ENCODE data around the gene IL34. TPM values are rescaled to one million over a fixed set of nuclear protein-coding genes. Genes with fewer than 3 reads are reported as not detected.

The IL34 gene
- 0.33 to 0.69 TPM (median 0.39 TPM) in 5 replicates for total RNA-seq (2022; extraction: Qiagen RNA extraction)

GRCh38 chr16:70646260-70647241 lies at the start of gene IL34:
Gene IL34 (plus strand): TSS chr16:70646559. CDS start chr16:70646948, 389 bp downstream.

GRCh38 chr16:70685938-70686375 lies 39.6 kb downstream of the IL34 start, which contains the start of gene MTSS2:
Gene MTSS2 (minus strand): TSS chr16:70686053. CDS start chr16:70685791, 262 bp downstream.

Other genes with a start within 250 kb of the IL34 start
- 18.2 to 26.7 TPM (median 22.0 TPM) in 5 replicates for gene ST3GAL2, start 207.5 kb upstream of the IL34 start, total RNA-seq (2022; extraction: Qiagen RNA extraction)
- gene FCSK, start 192.0 kb upstream of the IL34 start, total RNA-seq (2022; extraction: Qiagen RNA extraction) = 3.3 to 5.7 TPM (median 4.5 TPM) in 5 replicates
- gene COG4, start 123.0 kb upstream of the IL34 start, total RNA-seq (2022; extraction: Qiagen RNA extraction) = 25.6 to 31.7 TPM (median 30.7 TPM) in 5 replicates
- 134 to 241 TPM (median 203 TPM) in 5 replicates for gene SF3B3, start 122.7 kb upstream of the IL34 start, total RNA-seq (2022; extraction: Qiagen RNA extraction)
- gene MTSS2, start 39.5 kb downstream of the IL34 start, total RNA-seq (2022; extraction: Qiagen RNA extraction) = 66.0 to 127 TPM (median 117 TPM) in 5 replicates
- gene VAC14, start 154.6 kb downstream of the IL34 start, total RNA-seq (2022; extraction: Qiagen RNA extraction) = 27.5 to 35.7 TPM (median 32.3 TPM) in 5 replicates

All from A549 treated with dexamethasone at 1 μM for 4 hours (cell line).